ENCODE results near the gene GNG4.

GRCh38 chr1:235571482-235571881 is 78.1 kb downstream of the GNG4 start:
- TF ChIP-seq POLR2AphosphoS5 (IDR thresholded peaks at IDR 0.05) (no peak), EP300 (IDR thresholded peaks at IDR 0.05) (peak in 1 of 4 donors; percentile 6), CTCF (IDR thresholded peaks at IDR 0.05) (no peak)
